A549 (cell line): ENCODE data around the gene TCP11. TPM values are rescaled to one million over a fixed set of nuclear protein-coding genes. Genes with fewer than 3 reads are reported as not detected.

Source experiments
- ATAC-seq, 2 experiments: fragments of 200-7000 bp in 1 of 2; fragments of >200 bp in 1 of 2; cut with Nextera tagmentation in 1 of 2; cut with Tn5 transposase in 1 of 2; 3 replicates each; pipeline versions ENCODE4 v1.8.0 to v1.9.1; 2018 to 2020; ENCODE audit warnings: mild to moderate bottlenecking in 1 of 2, moderate library complexity in 1 of 2
- CTCF ChIA-PET: fragments of 300-600 bp; sonication (Branson Sonifier 250); formaldehyde crosslinking; extraction: SDS; loops from one replicate; lab custom pipeline; 2021; ENCODE audit warnings: antibody characterized with exemption, inconsistent platforms; lab: Yijun Ruan, JAX
- POLR2A ChIA-PET: fragments of 350-600 bp; formaldehyde crosslinking; extraction: SDS; loops from one replicate; lab custom pipeline; 2021; ENCODE audit warnings: antibody characterized with exemption, inconsistent platforms; lab: Yijun Ruan, JAX
- DNase-seq, 2 experiments: peaks; one replicate each; pipeline versions ENCODE4 v3.0.0 to v3.0.0-alpha.2; 2011 to 2016; ENCODE audit warnings: low read depth in 1 of 2, low spot score in 1 of 2
- FAIRE-seq: peaks from 2 replicates; lab custom pipeline; 2011; peaks lifted over from hg19 to GRCh38; lab: Jason Lieb, UNC
- H3K27ac ChIP-seq, 2 experiments: fragments of >200 bp; sonication (Bioruptor Twin); formaldehyde crosslinking; 3 replicates each; pipeline ENCODE4 v1.5.1; 2016 to 2017
- H3K4me1 ChIP-seq: fragments of >200 bp; sonication (Bioruptor Twin); formaldehyde crosslinking; 3 replicates; pipeline ENCODE4 v1.6.1; 2016
- H3K4me2 ChIP-seq: fragments of >200 bp; sonication (Bioruptor Twin); formaldehyde crosslinking; 3 replicates; pipeline ENCODE4 v1.6.1; 2016
- H3K4me3 ChIP-seq: fragments of >200 bp; sonication (Bioruptor Twin); formaldehyde crosslinking; 3 replicates; pipeline ENCODE4 v1.5.1; 2016
- H3K9me3 ChIP-seq: fragments of >200 bp; sonication (Bioruptor Twin); formaldehyde crosslinking; 3 replicates; pipeline ENCODE4 v1.6.1; 2016
- CEBPB ChIP-seq, 2 experiments: fragments of >200 bp in 1 of 2; sonication (Bioruptor Twin) in 1 of 2; formaldehyde crosslinking in 1 of 2; IDR thresholded peaks; 2 replicates each; pipeline ENCODE4 v1.6.1; 2012 to 2016
- CTCF ChIP-seq: fragments of >200 bp; sonication (Bioruptor Twin); formaldehyde crosslinking; IDR thresholded peaks from 3 replicates; pipeline ENCODE4 v1.5.1; 2016
- EHF ChIP-seq: fragments of 250-450 bp; sonication (Bioruptor Pico); IDR thresholded peaks from 2 replicates; pipeline ENCODE4 v1.5.0; 2020; ENCODE audit warnings: mild to moderate bottlenecking
- EP300 ChIP-seq, 2 experiments: fragments of >200 bp; sonication (Bioruptor Twin); formaldehyde crosslinking; IDR thresholded peaks; 2 replicates in 1 of 2; 3 replicates in 1 of 2; pipeline ENCODE4 v1.6.1; 2016 to 2017
- FOSB ChIP-seq: fragments of 250-450 bp; sonication (Bioruptor Pico); IDR thresholded peaks from 2 replicates; pipeline ENCODE4 v1.5.0; 2020; ENCODE audit warnings: mild to moderate bottlenecking, moderate library complexity
- HMGXB4 ChIP-seq: fragments of 250-450 bp; sonication (Bioruptor Pico); IDR thresholded peaks from 2 replicates; pipeline ENCODE4 v1.5.0; 2021; ENCODE audit warnings: mild to moderate bottlenecking, moderate library complexity, borderline replicate concordance
- HOXB13 ChIP-seq: fragments of 250-450 bp; sonication (Bioruptor Pico); IDR thresholded peaks from 2 replicates; pipeline ENCODE4 v1.5.0; 2020; ENCODE audit warnings: low read depth, mild to moderate bottlenecking, moderate library complexity
- JUNB ChIP-seq: fragments of >200 bp; sonication (Bioruptor Twin); formaldehyde crosslinking; IDR thresholded peaks from 2 replicates; pipeline ENCODE4 v1.6.1; 2016
- KDM5A ChIP-seq: fragments of 200-600 bp; sonication (generic); IDR thresholded peaks from 2 replicates; pipeline ENCODE4 v1.6.1; 2016; ENCODE audit warnings: antibody characterized with exemption, mild to moderate bottlenecking
- MAZ ChIP-seq: fragments of 150-350 bp; IDR thresholded peaks from 2 replicates; pipeline ENCODE4 v1.6.1; 2014; ENCODE audit warnings: antibody characterized with exemption, low read depth, low read length, borderline replicate concordance
- NPAS2 ChIP-seq: fragments of 250-450 bp; sonication (Bioruptor Pico); IDR thresholded peaks from 2 replicates; pipeline ENCODE4 v1.8.0; 2022; ENCODE audit warnings: mild to moderate bottlenecking, moderate library complexity, borderline replicate concordance
- NR3C1 ChIP-seq: fragments of >200 bp; sonication (Bioruptor Twin); formaldehyde crosslinking; IDR thresholded peaks from 3 replicates; pipeline ENCODE4 v1.6.1; 2017
- RAD21 ChIP-seq, 2 experiments: fragments of >200 bp in 1 of 2; sonication (Bioruptor Twin) in 1 of 2; formaldehyde crosslinking in 1 of 2; IDR thresholded peaks in 1 of 2; conservative IDR thresholded peaks in 1 of 2; 2 replicates in 1 of 2; 3 replicates in 1 of 2; pipeline ENCODE4 v1.6.1; 2012 to 2018; ENCODE audit warnings: inconsistent platforms in 1 of 2
- ZC3H11A ChIP-seq: fragments of 450-650 bp; IDR thresholded peaks from 2 replicates; pipeline ENCODE4 v1.6.1; 2014; ENCODE audit warnings: antibody characterized with exemption, mild to moderate bottlenecking
- WGBS: methylation state at CpG from one replicate; pipeline ENCODE4 v1.1.6; 2017; ENCODE audit errors: missing lambda C conversion rate; 5-methylcytosine and 5-hydroxymethylcytosine counted together
- polyA plus RNA-seq, 4 experiments: library from polyadenylated mRNA; depleted of rRNA in 3 of 4; stranded (reverse); fragments of >200 nt; fragmentation: RNase III in 1 of 4; extraction: RNeasy Plus Mini Kit Qiagen cat#74134 plus additional on column Dnase treatment in 1 of 4; gene quantifications; 2 replicates in 3 of 4; 3 replicates in 1 of 4; pipeline ENCODE4 v1.2.3, GENCODE V29; 2011 to 2017

The TCP11 gene
- polyA plus RNA-seq, 2 of the 4 experiments (the other 2 are of a cell fraction): 0.06 TPM; not detected in 1

GRCh38 chr6:35170166-35170565, 29.0 kb upstream of the TCP11 start:
- no peaks in the 10 kb centered on the region for H3K9me3 ChIP-seq
- 46% methylated on average over 1 of the region's 1 CpG for WGBS
- TF ChIP-seq ZC3H11A: no peak
- TF ChIP-seq EP300 (IDR thresholded peaks at IDR 0.05): no peak
- no peak for TF ChIP-seq NR3C1
- TF ChIP-seq, all 56 proteins: peak for 0
- DNase-seq: no peak
- ChIA-PET POLR2A (no interaction called here), CTCF (no interaction called here)
- no peak for FAIRE-seq
- Histone ChIP-seq H3K27ac (no peak overlapping the region), H3K4me3 (no peak overlapping the region), H3K4me1 (peaks cover 19% of the 10 kb centered on the region), H3K4me2 (no peak overlapping the region)
- ATAC-seq: no peak

- WGBS: 88% methylated on average over 7 of the region's 7 CpGs
- POLR2A ChIA-PET: no interaction called here
Observed at GRCh38 chr6:35168461-35168861, 27.3 kb upstream of the TCP11 start.

GRCh38 chr6:35167505-35167904, 26.4 kb upstream of the TCP11 start:
- no peak for TF ChIP-seq RAD21 (conservative IDR thresholded peaks at IDR 0.05 in 1 of 2, IDR thresholded peaks at IDR 0.05 in 1 of 2)
- no peak for TF ChIP-seq HMGXB4 (CRISPR knock-in tag)
- no peak for TF ChIP-seq FOSB (CRISPR knock-in tag)
- Histone ChIP-seq H3K4me3 (no peak overlapping the region), H3K4me1 (peaks cover 17% of the 10 kb centered on the region), H3K27ac (no peak overlapping the region), H3K4me2 (no peak overlapping the region), H3K9me3 (no peaks in the 10 kb centered on the region; the same call in 2 of the 3 replicates)
- ATAC-seq: no peak
- no peak for DNase-seq
- no peak for FAIRE-seq
- CTCF ChIA-PET: interaction anchor here (1.1 to 1.5 kb wide), 2 partner anchors 21 to 260 kb away, joined by 3 to 5 read pairs; no protein-coding TSS in a partner anchor
- POLR2A ChIA-PET: no interaction called here

More at GRCh38 chr6:35168461-35168861, 27.3 kb upstream of the TCP11 start:
- no peak overlapping the region for H3K27ac ChIP-seq
- H3K4me2 ChIP-seq: no peak overlapping the region
- no peak for ATAC-seq
- DNase-seq: no peak
- TF ChIP-seq CTCF (no peak), KDM5A (no peak), EHF (CRISPR knock-in tag) (no peak), CEBPB (IDR thresholded peaks at IDR 0.05) (no peak), MAZ (no peak), NPAS2 (CRISPR knock-in tag) (no peak), HOXB13 (CRISPR knock-in tag) (no peak), JUNB (no peak), HMGXB4 (CRISPR knock-in tag) (no peak)
- CTCF ChIA-PET: no interaction called here
- peaks cover 19% of the 10 kb centered on the region for H3K4me1 ChIP-seq
- FAIRE-seq: no peak
- no peak overlapping the region for H3K4me3 ChIP-seq
- no peaks in the 10 kb centered on the region; the same call in 2 of the 3 replicates for H3K9me3 ChIP-seq
